Measurements from ENCODE around the gene UBE2C.

The UBE2C gene

GRCh38 chr20:45850926-45851325 is 38.5 kb downstream of the UBE2C start:
- no peak overlapping the region for H3K27ac ChIP-seq
- H3K4me3 ChIP-seq, result no peak overlapping the region

- Histone ChIP-seq H3K27ac (no peak overlapping the region), H3K4me3 (no peak overlapping the region)
Measured at GRCh38 chr20:45851501-45851900, 39.1 kb downstream of the UBE2C start.

- H3K4me3 ChIP-seq, result no peak overlapping the region
- H3K27ac ChIP-seq, result no peak overlapping the region
Measured at GRCh38 chr20:45852326-45852725, 39.9 kb downstream of the UBE2C start.

- H3K27ac ChIP-seq, result no peak overlapping the region
- no peak overlapping the region for H3K4me3 ChIP-seq
Measured at GRCh38 chr20:45853484-45853883, 41.0 kb downstream of the UBE2C start.

GRCh38 chr20:45857114-45857881 is 44.9 kb downstream of the UBE2C start, which contains the start of the genes ACOT8 and ZSWIM3:
TSS of gene ACOT8 (minus strand) at chr20:45857392. CDS start at chr20:45857315, 77 bp downstream.
TSS of gene ZSWIM3 (plus strand) at chr20:45857614. CDS start at chr20:45857826, 212 bp downstream.
- H3K27ac ChIP-seq, result peak within 1 kb of the TSS; percentile 59 to 97 (median 86)
- H3K4me3 ChIP-seq, result peak within 1 kb of the TSS; percentile 55 to 96 (median 74)

GRCh38 chr20:45857882-45858216 is 45.4 kb downstream of the UBE2C start:
- Histone ChIP-seq H3K4me3 (peak overlapping the region; percentile 55 to 96 (median 74)), H3K27ac (peak overlapping the region in 20 of 21 experiments; percentile 62 to 97 (median 86))

- Histone ChIP-seq H3K4me3 (no peak overlapping the region), H3K27ac (no peak overlapping the region)
Measured at GRCh38 chr20:45859916-45860315, 47.5 kb downstream of the UBE2C start.

- H3K27ac ChIP-seq, result no peak overlapping the region
- no peak overlapping the region for H3K4me3 ChIP-seq
Measured at GRCh38 chr20:45860560-45861220, 48.2 kb downstream of the UBE2C start.

GRCh38 chr20:45861221-45862075 is 49.0 kb downstream of the UBE2C start:
- Histone ChIP-seq H3K27ac (no peak overlapping the region), H3K4me3 (no peak overlapping the region)

- Histone ChIP-seq H3K4me3 (no peak overlapping the region), H3K27ac (no peak overlapping the region)
Measured at GRCh38 chr20:45863543-45864470, 51.4 kb downstream of the UBE2C start.

GRCh38 chr20:45866454-45866853 is 54.0 kb downstream of the UBE2C start:
- H3K27ac ChIP-seq, result no peak overlapping the region
- no peak overlapping the region for H3K4me3 ChIP-seq

Data from skin epidermis (tissue), 12 donors.